GM21390 (cell line): ENCODE results near the gene ZMYM2.

Source experiments
- ATAC-seq: cut with Tn5 transposase; IDR thresholded peaks from one replicate; pipeline ENCODE4 v1.9.1; 2021; ENCODE audit not compliant: unreplicated experiment

ZMYM2 gene

GRCh38 chr13:20044086-20044485, 85.6 kb downstream of the ZMYM2 start:
- ATAC-seq = no peak

GRCh38 chr13:20045950-20046548, 87.5 kb downstream of the ZMYM2 start:
- no peak for ATAC-seq

GRCh38 chr13:20049558-20050473, 91.3 kb downstream of the ZMYM2 start:
- ATAC-seq = no peak

GRCh38 chr13:20051366-20051765, 92.8 kb downstream of the ZMYM2 start:
- no peak for ATAC-seq

GRCh38 chr13:20053016-20053415, 94.5 kb downstream of the ZMYM2 start:
- ATAC-seq = no peak

GRCh38 chr13:20053891-20054290, 95.4 kb downstream of the ZMYM2 start:
- no peak for ATAC-seq

GRCh38 chr13:20054586-20054985, 96.1 kb downstream of the ZMYM2 start:
- no peak for ATAC-seq

- ATAC-seq = no peak
Measured at GRCh38 chr13:20057214-20057613, 98.7 kb downstream of the ZMYM2 start.

GRCh38 chr13:20057963-20058362, 99.4 kb downstream of the ZMYM2 start:
- no peak for ATAC-seq

- no peak for ATAC-seq
Measured at GRCh38 chr13:20058476-20058875, 99.9 kb downstream of the ZMYM2 start.

GRCh38 chr13:20064128-20064527, 105.6 kb downstream of the ZMYM2 start:
- ATAC-seq = no peak

- no peak for ATAC-seq
Measured at GRCh38 chr13:20065516-20065915, 107.0 kb downstream of the ZMYM2 start.

GRCh38 chr13:20069956-20070355, 111.4 kb downstream of the ZMYM2 start:
- no peak for ATAC-seq

GRCh38 chr13:20073775-20074174, 115.2 kb downstream of the ZMYM2 start:
- ATAC-seq = peak; percentile 89

GRCh38 chr13:20074966-20075365, 116.4 kb downstream of the ZMYM2 start:
- no peak for ATAC-seq

- no peak for ATAC-seq
Measured at GRCh38 chr13:20077086-20077485, 118.6 kb downstream of the ZMYM2 start.

- ATAC-seq = no peak
Measured at GRCh38 chr13:20080377-20081164, 122.0 kb downstream of the ZMYM2 start.

GRCh38 chr13:20090349-20090748, 131.8 kb downstream of the ZMYM2 start:
- no peak for ATAC-seq

- ATAC-seq = no peak
Measured at GRCh38 chr13:20093951-20094350, 135.4 kb downstream of the ZMYM2 start.

GRCh38 chr13:20099319-20099718, 140.8 kb downstream of the ZMYM2 start:
- ATAC-seq = no peak

GRCh38 chr13:20101467-20102316, 143.2 kb downstream of the ZMYM2 start:
- no peak for ATAC-seq
